ENCODE measurements around the gene BTG1.
"Not testable (repeated sequence)": the region's sequence is repeated elsewhere in the genome, so short reads cannot be mapped to it uniquely, and the experiment has no call there.

Gene BTG1

DNA sequence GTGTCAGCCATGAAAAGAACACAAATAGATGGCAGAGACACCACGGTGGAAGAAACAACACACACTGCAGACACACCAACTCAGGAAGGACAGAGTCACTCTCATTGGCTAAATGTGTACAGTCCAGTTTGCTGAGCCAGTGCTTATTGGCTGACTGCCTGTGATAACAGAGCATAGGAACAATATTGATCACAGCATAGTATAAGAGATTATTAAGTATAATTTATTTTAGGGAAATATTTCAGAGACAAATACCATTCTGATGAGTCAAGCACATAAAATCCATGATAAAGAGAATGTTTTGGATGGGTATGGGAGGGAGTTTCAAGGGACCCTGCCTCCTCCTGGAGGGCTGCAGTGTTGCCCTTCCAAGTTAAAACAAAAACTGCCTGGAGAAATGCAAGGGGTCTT lies 50.9 kb downstream of the BTG1 start:
- no peak for DNase-seq

GRCh38 chr12:92094301-92094700 lies 51.3 kb downstream of the BTG1 start:
- not testable (repeated sequence) for DNase-seq

Data from effector CD4-positive, alpha-beta T cell (primary cell).